Left lung (tissue), 10 donors: ENCODE results near the gene GON7. TPM values are rescaled to one million over a fixed set of nuclear protein-coding genes. Genes with fewer than 3 reads are reported as not detected.
"Not testable (repeated sequence)": the region's sequence is repeated elsewhere in the genome, so short reads cannot be mapped to it uniquely, and the experiment has no call there.

Experiments
- ATAC-seq: fragments of 200-7000 bp; cut with Tn5 transposase; one replicate; pipeline ENCODE4 v1.9.1; 2020; ENCODE audit warnings: moderate library complexity
- DNase-seq, 4 donors: peaks; one replicate each; pipeline ENCODE4 v3.0.0-alpha.2; 2013 to 2020
- H3K27ac ChIP-seq, 2 donors: fragments of 200-600 bp; sonication (generic) in 1 of 2; one replicate each; pipeline versions ENCODE4 v1.5.0 to v1.8.0; 2020 to 2021
- H3K27me3 ChIP-seq, 2 donors: fragments of 200-600 bp; sonication (generic) in 1 of 2; one replicate each; pipeline versions ENCODE4 v1.5.0 to v1.8.0; 2020 to 2021
- H3K36me3 ChIP-seq, 2 donors: fragments of 200-600 bp; sonication (generic) in 1 of 2; one replicate each; pipeline versions ENCODE4 v1.5.0 to v1.8.0; 2020 to 2021
- H3K4me1 ChIP-seq, 2 donors: fragments of 200-600 bp; one replicate each; pipeline ENCODE4 v1.8.0; 2021
- H3K4me3 ChIP-seq, 2 donors: fragments of 200-600 bp; sonication (generic) in 1 of 2; one replicate each; pipeline versions ENCODE4 v1.5.0 to v1.8.0; 2020 to 2021; ENCODE audit warnings: mild to moderate bottlenecking in 1 of 2
- H3K9me3 ChIP-seq, 2 donors: fragments of 200-600 bp; sonication (generic) in 1 of 2; one replicate each; pipeline versions ENCODE4 v1.5.0 to v1.8.0; 2020 to 2021
- intact Hi-C, 2 donors: fragments of 100-400 bp; cut with DNase I; formaldehyde crosslinking; loops; one replicate each; pipeline versions ENCODE4 v1.11.2 to v1.14.2; 2022
- polyA plus RNA-seq, 6 donors: library from polyadenylated mRNA; unstranded; fragments of 120-200 nt; gene quantifications; one replicate each; pipeline ENCODE4 v1.2.1, GENCODE V29; 2013; ENCODE audit not compliant: insufficient read length in 6 of 6
- total RNA-seq, 2 donors: library from RNA; stranded (reverse); fragmentation: NEBNext Ultra II Directional; extraction: Animal tissue kit (Norgen Biotek cat#: 25700); gene quantifications; one replicate each; pipeline ENCODE4 v1.2.1, GENCODE V29; 2021
- TF ChIP-seq, protein P1 (sequence below), 2 donors: fragments of 200-600 bp; sonication (generic) in 1 of 2; IDR thresholded peaks; one replicate each; pipeline versions ENCODE4 v1.5.0 to v1.8.0; 2021; ENCODE audit warnings: antibody characterized with exemption in 2 of 2
- donor health status: DM: no; HTN: yes; CAD: no.
- donor health status: DM: no; HTN: no; CAD: no.

Gene GON7
- total and polyA plus RNA-seq, 8 donors = 11.7 to 16.5 (median 13.3) TPM

DNA sequence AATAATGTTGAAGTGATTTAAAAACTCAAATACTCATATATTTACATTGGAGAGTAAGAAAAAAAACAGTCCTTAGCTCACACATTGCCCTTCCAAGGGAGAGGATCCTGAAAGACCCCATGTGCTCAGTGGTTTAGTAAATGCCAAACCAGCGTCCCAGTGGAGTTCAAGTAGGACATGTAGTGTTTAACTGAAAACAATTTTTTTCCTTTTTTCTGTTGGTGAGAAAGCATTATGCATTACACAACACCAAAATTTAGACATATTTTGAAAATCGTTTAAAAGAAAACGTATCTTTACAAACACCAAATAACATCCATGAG lies 33.8 kb upstream of the GON7 start:
- Histone ChIP-seq H3K9me3 (no peaks in the 10 kb centered on the region), H3K4me1 (no peaks in the 10 kb centered on the region), H3K27ac (no peak overlapping the region), H3K4me3 (no peak overlapping the region), H3K36me3 (peaks cover 0 to 62% of the 10 kb centered on the region in 2 donors), H3K27me3 (no peaks in the 10 kb centered on the region)
- TF ChIP-seq, protein P1, sequence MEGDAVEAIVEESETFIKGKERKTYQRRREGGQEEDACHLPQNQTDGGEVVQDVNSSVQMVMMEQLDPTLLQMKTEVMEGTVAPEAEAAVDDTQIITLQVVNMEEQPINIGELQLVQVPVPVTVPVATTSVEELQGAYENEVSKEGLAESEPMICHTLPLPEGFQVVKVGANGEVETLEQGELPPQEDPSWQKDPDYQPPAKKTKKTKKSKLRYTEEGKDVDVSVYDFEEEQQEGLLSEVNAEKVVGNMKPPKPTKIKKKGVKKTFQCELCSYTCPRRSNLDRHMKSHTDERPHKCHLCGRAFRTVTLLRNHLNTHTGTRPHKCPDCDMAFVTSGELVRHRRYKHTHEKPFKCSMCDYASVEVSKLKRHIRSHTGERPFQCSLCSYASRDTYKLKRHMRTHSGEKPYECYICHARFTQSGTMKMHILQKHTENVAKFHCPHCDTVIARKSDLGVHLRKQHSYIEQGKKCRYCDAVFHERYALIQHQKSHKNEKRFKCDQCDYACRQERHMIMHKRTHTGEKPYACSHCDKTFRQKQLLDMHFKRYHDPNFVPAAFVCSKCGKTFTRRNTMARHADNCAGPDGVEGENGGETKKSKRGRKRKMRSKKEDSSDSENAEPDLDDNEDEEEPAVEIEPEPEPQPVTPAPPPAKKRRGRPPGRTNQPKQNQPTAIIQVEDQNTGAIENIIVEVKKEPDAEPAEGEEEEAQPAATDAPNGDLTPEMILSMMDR (IDR thresholded peaks at IDR 0.05) = no peak
- DNase-seq = no peak
- intact Hi-C loops = no loop called here
- ATAC-seq = no peak

DNA sequence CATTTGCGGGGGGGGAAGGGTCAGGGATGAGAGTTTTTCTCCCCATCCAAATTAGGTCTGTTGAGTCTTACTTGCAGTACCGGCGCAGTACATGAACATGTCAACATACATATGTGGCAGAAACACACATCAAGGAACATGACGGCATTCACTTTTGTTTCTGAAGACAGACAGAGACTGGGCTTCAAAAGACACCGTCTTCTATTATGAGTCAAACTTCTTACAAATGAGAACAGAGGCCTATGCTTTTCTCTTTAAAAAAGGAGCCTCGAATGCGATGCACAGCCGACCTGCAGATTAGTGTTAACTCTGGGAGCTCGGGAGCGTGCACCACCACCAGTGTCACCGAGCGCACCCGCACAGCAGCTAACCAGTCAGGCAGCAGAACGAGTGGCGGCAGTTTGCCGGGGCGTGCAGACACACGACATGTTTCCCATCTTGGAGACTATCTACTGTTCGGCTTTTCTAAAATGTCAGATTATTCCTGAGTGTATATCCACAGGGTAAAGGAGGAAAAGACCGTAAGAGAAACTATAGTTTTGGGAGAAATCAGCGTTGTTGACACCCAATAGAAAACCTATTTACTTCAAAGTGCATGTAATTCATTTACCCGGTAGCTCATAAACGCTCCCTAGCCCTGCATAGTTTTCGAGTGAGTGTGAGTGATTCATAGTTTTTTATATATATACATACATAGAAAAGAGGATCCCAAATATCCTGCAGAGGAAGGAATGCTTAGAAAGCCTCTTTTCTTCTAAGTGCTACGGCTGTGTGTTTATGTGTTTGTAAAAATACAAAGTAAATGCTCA lies 33.2 kb upstream of the GON7 start:
- TF ChIP-seq, protein P1 (IDR thresholded peaks at IDR 0.05) = no peak
- peaks cover 0 to 56% of the 10 kb centered on the region in 2 donors for H3K36me3 ChIP-seq
- DNase-seq = no peak
- no peaks in the 10 kb centered on the region for H3K4me1 ChIP-seq
- no peak overlapping the region for H3K27ac ChIP-seq
- intact Hi-C loops = no loop called here
- H3K9me3 ChIP-seq = no peaks in the 10 kb centered on the region
- H3K27me3 ChIP-seq = no peaks in the 10 kb centered on the region
- no peak overlapping the region for H3K4me3 ChIP-seq
- ATAC-seq = no peak

DNA sequence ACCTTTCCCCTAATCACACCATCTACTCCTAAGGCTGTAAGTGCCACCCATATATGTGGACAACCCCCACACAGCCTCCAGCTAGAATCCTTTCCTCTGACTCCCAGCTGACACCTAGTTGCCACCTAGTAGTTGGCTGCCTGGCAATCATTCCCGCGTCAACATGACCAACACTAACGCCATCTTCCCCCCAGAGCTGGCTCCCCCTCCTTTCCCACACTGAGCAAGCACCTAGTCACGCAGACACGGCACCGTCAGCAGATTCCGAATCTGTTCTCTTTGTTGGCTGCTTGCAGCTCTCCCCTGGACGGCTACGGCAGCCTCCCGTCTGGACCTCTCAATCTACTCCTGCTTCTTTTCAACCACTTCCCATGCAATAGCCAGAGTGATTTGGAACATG lies 27.9 kb upstream of the GON7 start:
- no peak for DNase-seq
- H3K27me3 ChIP-seq = peaks cover 0 to 19% of the 10 kb centered on the region in 2 donors
- H3K4me3 ChIP-seq = no peak overlapping the region
- H3K36me3 ChIP-seq = peaks cover 0 to 5% of the 10 kb centered on the region in 2 donors
- H3K4me1 ChIP-seq = peaks cover 0 to 9% of the 10 kb centered on the region in 2 donors
- H3K9me3 ChIP-seq = no peaks in the 10 kb centered on the region
- H3K27ac ChIP-seq = no peak overlapping the region
- intact Hi-C loops = no loop called here
- TF ChIP-seq, protein P1 (IDR thresholded peaks at IDR 0.05) = no peak
- ATAC-seq = no peak

DNA sequence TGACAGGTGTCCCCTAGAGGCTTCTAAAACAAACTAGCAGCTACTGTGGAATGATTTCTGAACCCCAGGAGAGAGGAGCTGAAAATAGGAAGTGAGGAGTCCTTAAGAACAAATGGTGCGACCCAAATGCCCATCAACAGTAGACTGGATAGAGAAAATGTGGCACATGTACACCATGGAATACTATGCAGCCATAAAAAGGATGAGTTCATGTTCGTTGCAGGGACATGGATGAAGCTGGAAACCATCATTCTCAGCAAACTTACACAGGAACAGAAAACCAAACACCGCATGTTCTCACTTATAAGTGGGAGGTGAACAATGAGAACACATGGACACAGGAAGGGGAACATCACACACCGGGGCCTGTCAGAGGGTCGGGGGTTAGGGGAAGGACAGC lies 26.2 kb upstream of the GON7 start:
- H3K27ac ChIP-seq, ATAC-seq, H3K4me1 ChIP-seq, intact Hi-C loops, H3K9me3 ChIP-seq, DNase-seq, H3K4me3 ChIP-seq: not testable (repeated sequence)
- H3K36me3 ChIP-seq = peaks cover 0 to 16% of the 10 kb centered on the region in 2 donors
- H3K27me3 ChIP-seq = peaks cover 0 to 19% of the 10 kb centered on the region in 2 donors

DNA sequence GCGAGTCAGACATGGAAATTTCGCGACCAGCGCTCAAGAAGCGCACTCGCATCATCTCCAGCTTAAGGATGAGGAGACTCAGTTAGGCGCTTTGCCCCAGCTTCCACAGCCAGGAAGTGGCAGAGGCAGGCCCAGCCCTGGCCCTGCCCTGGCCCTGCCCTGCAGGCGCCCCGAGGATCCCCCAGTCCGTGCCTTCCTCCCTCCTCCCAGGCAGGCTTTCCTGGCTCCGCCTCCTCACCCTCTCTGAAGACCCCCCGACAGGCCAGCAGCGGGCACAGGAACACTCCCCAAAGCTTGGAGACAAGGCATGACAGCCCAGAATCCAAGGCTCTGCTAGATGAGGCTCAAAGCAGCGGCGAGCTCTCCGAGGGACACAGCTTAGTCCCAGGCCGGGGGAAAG lies 25.3 kb upstream of the GON7 start:
- H3K4me1 ChIP-seq = peaks cover 0 to 9% of the 10 kb centered on the region in 2 donors
- no peaks in the 10 kb centered on the region for H3K9me3 ChIP-seq
- H3K27ac ChIP-seq = no peak overlapping the region
- H3K27me3 ChIP-seq = peaks cover 0 to 19% of the 10 kb centered on the region in 2 donors
- H3K36me3 ChIP-seq = peaks cover 0 to 25% of the 10 kb centered on the region in 2 donors
- H3K4me3 ChIP-seq = no peak overlapping the region
- intact Hi-C loops = no loop called here
- TF ChIP-seq, protein P1 (IDR thresholded peaks at IDR 0.05) = no peak
- ATAC-seq (no peak), DNase-seq (no peak)
